Right lobe of liver (tissue), 4 donors: Measurements from ENCODE around the gene MCRS1.

Source experiments
- POLR2A ChIP-seq: fragments of 450-650 bp; IDR thresholded peaks from one replicate; pipeline ENCODE4 v1.6.1; 2017; ENCODE audit warnings: antibody characterized with exemption, mild to moderate bottlenecking
- TF ChIP-seq, protein P1 (sequence below), 4 donors: fragments of 200-600 bp in 3 of 4; fragments of 450-650 bp in 1 of 4; IDR thresholded peaks; one replicate each; pipeline versions ENCODE4 v1.5.1 to v1.8.0; 2016 to 2022; ENCODE audit warnings: antibody characterized with exemption in 4 of 4, mild to moderate bottlenecking in 2 of 4
- donor health status: DM: no; HTN: no; CAD: no.
- donor health status: DM: no; HTN: no; CAD: no.
- donor health status: DM: no; HTN: yes; CAD: no.

DNA sequence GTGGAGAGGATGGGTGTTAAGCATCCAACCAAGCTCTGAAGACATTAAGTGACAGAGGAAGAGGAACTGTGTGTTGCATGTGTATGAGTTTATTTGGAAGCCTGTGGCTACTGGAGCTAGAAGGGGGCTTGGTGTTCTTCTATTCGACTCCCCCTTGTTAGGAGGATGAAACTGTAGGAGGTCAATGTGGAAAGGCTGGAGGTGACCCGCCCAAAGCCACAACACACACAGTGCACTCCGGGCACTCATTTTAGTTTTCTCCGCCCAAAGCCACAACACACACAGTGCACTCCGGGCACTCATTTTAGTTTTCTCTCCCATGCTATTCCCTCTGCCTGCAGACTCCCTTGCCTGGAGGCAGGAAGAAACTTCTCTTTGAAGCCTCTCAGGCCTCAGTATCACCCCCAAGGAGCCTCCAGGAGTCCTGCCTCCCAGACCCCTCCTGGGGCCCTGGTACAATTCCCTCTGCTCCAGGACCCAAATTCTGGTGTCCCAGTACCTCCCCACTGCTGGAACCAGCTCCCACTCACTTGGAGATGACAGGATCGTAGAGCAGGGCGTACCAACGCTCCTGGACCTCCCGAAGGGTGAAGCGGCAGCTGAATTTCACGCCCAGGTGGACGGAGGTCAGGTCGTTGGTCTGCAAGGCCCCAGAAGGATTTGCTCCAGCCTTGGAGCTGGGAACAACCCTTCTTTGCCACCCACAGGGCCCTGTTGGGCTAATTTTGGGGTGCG lies 3.8 kb downstream of the MCRS1 start:
- no peak for TF ChIP-seq POLR2A
- TF ChIP-seq, protein P1, sequence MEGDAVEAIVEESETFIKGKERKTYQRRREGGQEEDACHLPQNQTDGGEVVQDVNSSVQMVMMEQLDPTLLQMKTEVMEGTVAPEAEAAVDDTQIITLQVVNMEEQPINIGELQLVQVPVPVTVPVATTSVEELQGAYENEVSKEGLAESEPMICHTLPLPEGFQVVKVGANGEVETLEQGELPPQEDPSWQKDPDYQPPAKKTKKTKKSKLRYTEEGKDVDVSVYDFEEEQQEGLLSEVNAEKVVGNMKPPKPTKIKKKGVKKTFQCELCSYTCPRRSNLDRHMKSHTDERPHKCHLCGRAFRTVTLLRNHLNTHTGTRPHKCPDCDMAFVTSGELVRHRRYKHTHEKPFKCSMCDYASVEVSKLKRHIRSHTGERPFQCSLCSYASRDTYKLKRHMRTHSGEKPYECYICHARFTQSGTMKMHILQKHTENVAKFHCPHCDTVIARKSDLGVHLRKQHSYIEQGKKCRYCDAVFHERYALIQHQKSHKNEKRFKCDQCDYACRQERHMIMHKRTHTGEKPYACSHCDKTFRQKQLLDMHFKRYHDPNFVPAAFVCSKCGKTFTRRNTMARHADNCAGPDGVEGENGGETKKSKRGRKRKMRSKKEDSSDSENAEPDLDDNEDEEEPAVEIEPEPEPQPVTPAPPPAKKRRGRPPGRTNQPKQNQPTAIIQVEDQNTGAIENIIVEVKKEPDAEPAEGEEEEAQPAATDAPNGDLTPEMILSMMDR (IDR thresholded peaks at IDR 0.05): no peak
